ENCODE results near the gene BRWD1.

The BRWD1 gene

GRCh38 chr21:39341249-39341923 is 28.0 kb upstream of the BRWD1 start:
- no peaks in the 10 kb centered on the region for H3K9me3 ChIP-seq (ENCODE audit: insufficient read depth, low read length)
- no peak for TF ChIP-seq YY1 (IDR thresholded peaks at IDR 0.05; ENCODE audit: insufficient read depth, insufficient read length)
- no peak for TF ChIP-seq ZNF274 (IDR thresholded peaks at IDR 0.05; ENCODE audit: low read depth, low read length)
- no peak for TF ChIP-seq SUZ12 (IDR thresholded peaks at IDR 0.05; ENCODE audit: extremely low read depth, insufficient read depth, insufficient read length)
- no peak overlapping the region for H3K9ac ChIP-seq (ENCODE audit: insufficient read length, low read depth)
- H3K4me1 ChIP-seq (ENCODE audit: insufficient read depth, insufficient read length), result peaks cover 7% of the 10 kb centered on the region
- no peaks in the 10 kb centered on the region for H3K27me3 ChIP-seq (ENCODE audit: insufficient read depth, insufficient read length)
- DNase-seq (ENCODE audit: low read depth, low spot score), result no peak
- no peak overlapping the region for H3K4me3 ChIP-seq (ENCODE audit: insufficient read length, low read depth)
- H3K36me3 ChIP-seq (ENCODE audit: insufficient read depth, insufficient read length, low read length), result peaks cover 51% of the 10 kb centered on the region

- DNase-seq (ENCODE audit: low read depth, low spot score), result no peak
- Histone ChIP-seq H3K4me1 (ENCODE audit: insufficient read depth, insufficient read length) (peaks cover 6% of the 10 kb centered on the region), H3K36me3 (ENCODE audit: insufficient read depth, insufficient read length, low read length) (peaks cover 44% of the 10 kb centered on the region), H3K9me3 (ENCODE audit: insufficient read depth, low read length) (no peaks in the 10 kb centered on the region), H3K9ac (ENCODE audit: insufficient read length, low read depth) (no peak overlapping the region), H3K4me3 (ENCODE audit: insufficient read length, low read depth) (no peak overlapping the region), H3K27me3 (ENCODE audit: insufficient read depth, insufficient read length) (no peaks in the 10 kb centered on the region)
- TF ChIP-seq ZNF274 (IDR thresholded peaks at IDR 0.05; ENCODE audit: low read depth, low read length), result no peak
- TF ChIP-seq YY1 (IDR thresholded peaks at IDR 0.05; ENCODE audit: insufficient read depth, insufficient read length), result no peak
- TF ChIP-seq SUZ12 (IDR thresholded peaks at IDR 0.05; ENCODE audit: extremely low read depth, insufficient read depth, insufficient read length), result no peak
Measured at GRCh38 chr21:39340687-39341086, 27.3 kb upstream of the BRWD1 start.

- TF ChIP-seq YY1 (IDR thresholded peaks at IDR 0.05; ENCODE audit: insufficient read depth, insufficient read length), result no peak
- no peak for TF ChIP-seq SUZ12 (IDR thresholded peaks at IDR 0.05; ENCODE audit: extremely low read depth, insufficient read depth, insufficient read length)
- no peak for TF ChIP-seq ZNF274 (IDR thresholded peaks at IDR 0.05; ENCODE audit: low read depth, low read length)
- peaks cover 4% of the 10 kb centered on the region for H3K4me1 ChIP-seq (ENCODE audit: insufficient read depth, insufficient read length)
Measured at GRCh38 chr21:39339231-39339630, 25.8 kb upstream of the BRWD1 start.

GRCh38 chr21:39336457-39337008 is 23.1 kb upstream of the BRWD1 start:
- DNase-seq (ENCODE audit: low read depth, low spot score), result no peak
- no peaks in the 10 kb centered on the region for H3K27me3 ChIP-seq (ENCODE audit: insufficient read depth, insufficient read length)
- no peak overlapping the region for H3K9ac ChIP-seq (ENCODE audit: insufficient read length, low read depth)
- no peak for TF ChIP-seq SUZ12 (IDR thresholded peaks at IDR 0.05; ENCODE audit: extremely low read depth, insufficient read depth, insufficient read length)
- no peak for TF ChIP-seq ZNF274 (IDR thresholded peaks at IDR 0.05; ENCODE audit: low read depth, low read length)
- no peak for TF ChIP-seq YY1 (IDR thresholded peaks at IDR 0.05; ENCODE audit: insufficient read depth, insufficient read length)
- H3K4me1 ChIP-seq (ENCODE audit: insufficient read depth, insufficient read length), result peaks cover 6% of the 10 kb centered on the region
- H3K36me3 ChIP-seq (ENCODE audit: insufficient read depth, insufficient read length, low read length), result peaks cover 10% of the 10 kb centered on the region
- H3K9me3 ChIP-seq (ENCODE audit: insufficient read depth, low read length), result no peaks in the 10 kb centered on the region
- H3K4me3 ChIP-seq (ENCODE audit: insufficient read length, low read depth), result no peak overlapping the region

More at GRCh38 chr21:39339231-39339630, 25.8 kb upstream of the BRWD1 start:
- no peaks in the 10 kb centered on the region for H3K27me3 ChIP-seq (ENCODE audit: insufficient read depth, insufficient read length)
- H3K36me3 ChIP-seq (ENCODE audit: insufficient read depth, insufficient read length, low read length), result peaks cover 29% of the 10 kb centered on the region
- H3K9me3 ChIP-seq (ENCODE audit: insufficient read depth, low read length), result no peaks in the 10 kb centered on the region
- H3K4me3 ChIP-seq (ENCODE audit: insufficient read length, low read depth), result no peak overlapping the region
- no peak overlapping the region for H3K9ac ChIP-seq (ENCODE audit: insufficient read length, low read depth)
- no peak for DNase-seq (ENCODE audit: low read depth, low spot score)

- Histone ChIP-seq H3K9ac (ENCODE audit: insufficient read length, low read depth) (no peak overlapping the region), H3K4me3 (ENCODE audit: insufficient read length, low read depth) (no peak overlapping the region), H3K4me1 (ENCODE audit: insufficient read depth, insufficient read length) (peaks cover 6% of the 10 kb centered on the region), H3K9me3 (ENCODE audit: insufficient read depth, low read length) (no peaks in the 10 kb centered on the region), H3K27me3 (ENCODE audit: insufficient read depth, insufficient read length) (no peaks in the 10 kb centered on the region), H3K36me3 (ENCODE audit: insufficient read depth, insufficient read length, low read length) (no peaks in the 10 kb centered on the region)
- DNase-seq (ENCODE audit: low read depth, low spot score), result no peak
- no peak for TF ChIP-seq ZNF274 (IDR thresholded peaks at IDR 0.05; ENCODE audit: low read depth, low read length)
- no peak for TF ChIP-seq SUZ12 (IDR thresholded peaks at IDR 0.05; ENCODE audit: extremely low read depth, insufficient read depth, insufficient read length)
- TF ChIP-seq YY1 (IDR thresholded peaks at IDR 0.05; ENCODE audit: insufficient read depth, insufficient read length), result no peak
Measured at GRCh38 chr21:39334611-39335010, 21.2 kb upstream of the BRWD1 start.

- Histone ChIP-seq H3K4me3 (ENCODE audit: insufficient read length, low read depth) (no peak overlapping the region), H3K9me3 (ENCODE audit: insufficient read depth, low read length) (no peaks in the 10 kb centered on the region), H3K4me1 (ENCODE audit: insufficient read depth, insufficient read length) (peaks cover 6% of the 10 kb centered on the region), H3K27me3 (ENCODE audit: insufficient read depth, insufficient read length) (no peaks in the 10 kb centered on the region), H3K9ac (ENCODE audit: insufficient read length, low read depth) (no peak overlapping the region), H3K36me3 (ENCODE audit: insufficient read depth, insufficient read length, low read length) (no peaks in the 10 kb centered on the region)
- no peak for DNase-seq (ENCODE audit: low read depth, low spot score)
- TF ChIP-seq SUZ12 (IDR thresholded peaks at IDR 0.05; ENCODE audit: extremely low read depth, insufficient read depth, insufficient read length) (no peak), YY1 (IDR thresholded peaks at IDR 0.05; ENCODE audit: insufficient read depth, insufficient read length) (no peak), ZNF274 (IDR thresholded peaks at IDR 0.05; ENCODE audit: low read depth, low read length) (no peak)
Measured at GRCh38 chr21:39332175-39332574, 18.7 kb upstream of the BRWD1 start.

GRCh38 chr21:39330001-39330400 is 16.6 kb upstream of the BRWD1 start:
- DNase-seq (ENCODE audit: low read depth, low spot score), result no peak
- Histone ChIP-seq H3K9me3 (ENCODE audit: insufficient read depth, low read length) (no peaks in the 10 kb centered on the region), H3K4me1 (ENCODE audit: insufficient read depth, insufficient read length) (peaks cover 3% of the 10 kb centered on the region), H3K9ac (ENCODE audit: insufficient read length, low read depth) (no peak overlapping the region), H3K27me3 (ENCODE audit: insufficient read depth, insufficient read length) (no peaks in the 10 kb centered on the region), H3K36me3 (ENCODE audit: insufficient read depth, insufficient read length, low read length) (no peaks in the 10 kb centered on the region), H3K4me3 (ENCODE audit: insufficient read length, low read depth) (no peak overlapping the region)
- no peak for TF ChIP-seq SUZ12 (IDR thresholded peaks at IDR 0.05; ENCODE audit: extremely low read depth, insufficient read depth, insufficient read length)
- TF ChIP-seq ZNF274 (IDR thresholded peaks at IDR 0.05; ENCODE audit: low read depth, low read length), result no peak
- no peak for TF ChIP-seq YY1 (IDR thresholded peaks at IDR 0.05; ENCODE audit: insufficient read depth, insufficient read length)

Measured in NT2/D1 (cell line).